Measurements from ENCODE around the gene CCDC6. TPM values are rescaled to one million over a fixed set of nuclear protein-coding genes. Genes with fewer than 3 reads are reported as not detected.

Gene CCDC6
- polyA plus RNA-seq, 4 donors = 27.2 to 46.3 (median 43.3) TPM

GRCh38 chr10:59857049-59857448 is 49.3 kb downstream of the CCDC6 start:
- no peak for DNase-seq (ENCODE audit: low read depth in 4 of 4, low spot score in 3 of 4)

GRCh38 chr10:59856104-59856503 is 50.3 kb downstream of the CCDC6 start:
- DNase-seq (ENCODE audit: low read depth in 4 of 4, low spot score in 3 of 4) = no peak

- no peak for DNase-seq (ENCODE audit: low read depth in 4 of 4, low spot score in 3 of 4)
Measured at GRCh38 chr10:59854571-59854970, 51.8 kb downstream of the CCDC6 start.

DNA sequence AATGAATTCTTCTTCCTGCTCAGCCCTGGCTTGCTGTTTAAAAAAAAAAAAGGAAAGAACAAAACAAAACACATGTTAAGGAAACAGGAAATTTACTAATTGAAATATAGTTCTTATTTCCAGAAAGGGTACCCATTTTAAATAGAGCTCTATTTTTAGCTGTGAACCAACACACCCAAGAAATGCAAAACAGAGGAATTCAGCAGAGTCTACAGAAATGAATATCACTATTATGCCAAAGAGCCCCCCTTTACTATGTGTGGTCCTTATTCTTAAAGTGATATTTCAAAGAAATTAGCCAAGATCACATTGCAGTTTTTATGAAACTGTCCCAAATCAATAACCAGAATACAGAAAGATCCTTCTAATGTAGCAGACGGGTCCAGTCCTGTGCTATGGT is 53.7 kb downstream of the CCDC6 start:
- DNase-seq (ENCODE audit: low read depth in 4 of 4, low spot score in 3 of 4) = no peak

DNA sequence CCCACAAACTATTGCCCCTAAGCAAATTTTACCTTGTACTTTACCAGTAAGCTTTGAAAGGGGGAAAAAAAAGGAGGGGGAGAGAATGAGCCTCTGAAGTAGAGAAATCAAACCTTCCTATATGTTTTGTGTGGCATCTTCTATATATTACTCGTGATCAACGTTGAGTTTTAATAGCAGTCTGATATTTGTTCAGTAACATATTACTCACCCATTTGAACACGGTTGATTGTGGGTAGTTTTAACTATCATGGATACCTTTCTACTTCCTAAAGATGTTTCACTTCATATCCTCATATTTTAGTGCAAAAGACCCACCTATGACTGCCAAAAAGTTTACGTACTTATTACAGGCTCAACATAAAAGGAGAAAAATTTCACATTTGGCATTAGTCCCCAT is 54.5 kb downstream of the CCDC6 start:
- DNase-seq (ENCODE audit: low read depth in 4 of 4, low spot score in 3 of 4) = no peak

DNA sequence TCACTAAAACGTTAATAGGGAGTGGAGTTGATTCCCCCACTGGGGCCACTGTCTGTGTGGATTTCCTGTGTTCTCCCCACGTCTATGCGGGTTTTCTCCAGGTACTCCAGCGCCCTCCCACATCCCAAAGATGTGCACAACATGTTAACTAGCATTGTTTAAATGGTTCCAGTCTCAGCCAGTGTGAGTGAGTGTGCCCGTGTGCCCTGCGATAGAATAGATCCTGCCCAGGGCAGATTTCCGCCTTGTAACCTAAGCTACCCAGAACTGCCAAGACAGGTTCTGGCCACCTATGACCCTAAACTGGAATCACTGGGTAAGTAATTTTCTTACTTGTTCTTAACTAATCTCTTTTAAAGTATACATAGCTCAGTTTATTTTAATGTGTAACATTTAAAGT is 58.5 kb downstream of the CCDC6 start:
- no peak for DNase-seq (ENCODE audit: low read depth in 4 of 4, low spot score in 3 of 4)

GRCh38 chr10:59847326-59847725 is 59.0 kb downstream of the CCDC6 start:
- DNase-seq (ENCODE audit: low read depth in 4 of 4, low spot score in 3 of 4) = no peak

DNA sequence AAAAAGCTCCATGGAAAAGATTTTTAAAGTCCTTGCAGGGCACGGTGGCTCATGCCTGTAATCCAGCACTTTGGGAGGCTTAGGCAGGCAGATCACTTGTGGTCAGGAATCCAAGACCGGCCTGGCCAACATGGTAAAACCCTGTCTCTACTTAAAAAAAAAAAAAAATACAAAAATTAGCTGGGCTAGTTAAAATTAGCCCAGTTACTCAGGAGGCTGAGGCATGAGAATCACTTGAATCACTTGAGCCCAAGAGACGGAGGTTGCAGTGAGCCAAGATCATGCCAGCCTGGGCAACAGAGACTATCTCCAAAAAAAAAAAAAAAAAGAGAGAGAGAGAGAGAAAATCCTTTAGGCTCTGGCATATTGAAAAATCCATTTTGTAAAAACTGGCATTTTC is 61.9 kb downstream of the CCDC6 start:
- no peak for DNase-seq (ENCODE audit: low read depth in 4 of 4, low spot score in 3 of 4)

GRCh38 chr10:59843748-59844147 is 62.6 kb downstream of the CCDC6 start:
- DNase-seq (ENCODE audit: low read depth in 4 of 4, low spot score in 3 of 4) = no peak

DNA sequence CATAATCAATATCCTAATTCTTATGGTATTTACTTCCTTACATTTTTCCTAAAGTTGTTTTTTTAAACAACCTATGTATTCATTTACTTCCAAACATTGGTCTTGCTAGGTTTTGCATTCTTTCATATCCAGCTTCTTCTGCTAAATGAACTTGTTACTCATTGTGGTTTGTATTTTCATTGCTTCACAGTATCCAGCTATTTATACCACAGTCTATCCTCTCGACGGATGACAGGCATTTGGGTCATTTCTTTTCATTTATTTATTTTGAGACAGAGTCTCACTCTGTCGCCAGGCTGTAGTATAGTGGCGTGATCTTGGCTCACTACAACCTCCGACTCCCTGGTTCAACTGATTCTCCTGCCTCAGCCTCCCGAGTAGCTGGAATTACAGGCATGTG is 66.8 kb downstream of the CCDC6 start:
- DNase-seq (ENCODE audit: low read depth in 4 of 4, low spot score in 3 of 4) = no peak

DNA sequence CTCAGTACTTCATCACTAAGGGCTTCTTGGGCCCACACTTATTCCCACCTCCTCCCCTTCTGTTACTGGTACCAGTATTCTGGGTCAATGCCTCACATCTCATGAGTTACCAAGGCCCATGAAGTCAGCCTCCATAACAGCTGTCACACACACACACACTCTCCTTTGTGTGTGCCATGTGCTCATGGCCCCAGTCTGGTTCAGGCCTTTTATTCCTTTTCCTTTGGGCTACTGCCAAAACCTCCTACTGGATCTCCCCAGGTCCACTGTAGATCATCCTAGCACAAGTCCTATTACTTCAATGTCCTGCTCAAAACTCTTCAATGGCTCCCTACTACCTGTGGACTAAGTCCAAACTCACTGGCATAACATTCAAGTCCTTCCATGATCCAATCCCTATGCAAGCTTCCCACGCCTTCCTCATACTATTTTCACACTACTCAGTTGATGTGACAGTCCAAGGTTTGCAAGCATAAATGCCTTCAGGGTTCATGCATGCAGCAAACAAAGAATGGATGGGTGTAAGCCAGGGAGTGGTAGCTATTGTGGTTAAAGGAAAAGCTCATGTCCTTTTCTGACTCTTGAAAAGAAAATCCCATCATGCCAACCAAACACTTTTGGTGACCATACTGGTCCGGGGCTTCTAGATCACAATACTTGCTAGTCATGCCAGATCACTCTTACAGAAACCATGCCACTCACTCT is 68.1 kb downstream of the CCDC6 start:
- no peak for DNase-seq (ENCODE audit: low read depth in 4 of 4, low spot score in 3 of 4)

DNA sequence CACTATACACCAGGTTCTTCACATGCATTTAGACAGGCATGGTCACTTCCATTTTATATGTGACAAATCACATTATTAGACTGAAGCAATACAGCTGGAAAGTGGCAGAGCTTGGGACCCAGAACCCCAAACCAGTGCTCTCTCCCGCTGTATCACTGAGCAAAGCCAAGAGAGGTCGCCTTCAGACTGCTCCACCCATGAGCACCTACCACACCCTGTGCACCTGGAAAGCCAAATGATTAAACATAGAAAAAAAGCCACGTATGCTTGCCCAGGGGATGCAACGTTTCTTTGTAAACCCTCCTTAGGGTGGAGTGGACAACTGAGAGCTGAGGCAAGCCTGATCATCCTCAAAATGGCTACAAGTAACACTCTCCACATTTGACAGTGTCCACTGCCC is 72.5 kb downstream of the CCDC6 start:
- no peak for DNase-seq (ENCODE audit: low read depth in 4 of 4, low spot score in 3 of 4)

- no peak for DNase-seq (ENCODE audit: low read depth in 4 of 4, low spot score in 3 of 4)
Measured at GRCh38 chr10:59832506-59832905, 73.8 kb downstream of the CCDC6 start.

- no peak for DNase-seq (ENCODE audit: low read depth in 4 of 4, low spot score in 3 of 4)
Measured at GRCh38 chr10:59831658-59832503, 74.5 kb downstream of the CCDC6 start.

- peak in 1 of 4 donors; percentile 12 for DNase-seq (ENCODE audit: low read depth in 4 of 4, low spot score in 3 of 4)
Measured at GRCh38 chr10:59830601-59831259, 75.6 kb downstream of the CCDC6 start.

DNA sequence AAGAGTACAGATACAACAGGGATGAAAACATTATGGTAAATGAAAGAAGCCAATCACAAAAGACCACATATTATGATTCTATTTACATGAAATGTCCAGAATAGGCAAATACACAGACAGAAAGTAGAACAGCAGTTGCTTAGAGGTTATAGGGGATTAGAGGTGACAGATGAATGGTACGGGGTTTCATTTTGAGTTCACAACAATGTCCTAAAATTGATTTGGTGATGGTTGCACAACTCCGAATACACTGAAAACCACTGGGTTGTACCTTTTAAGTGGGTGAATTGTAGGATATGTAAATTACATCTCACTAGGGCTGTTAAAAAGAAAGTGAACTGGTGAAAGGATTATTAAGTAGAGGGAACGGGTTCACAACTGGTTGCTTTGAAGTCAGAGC is 76.8 kb downstream of the CCDC6 start:
- DNase-seq (ENCODE audit: low read depth in 4 of 4, low spot score in 3 of 4) = no peak

- DNase-seq (ENCODE audit: low read depth in 4 of 4, low spot score in 3 of 4) = no peak
Measured at GRCh38 chr10:59829024-59829423, 77.3 kb downstream of the CCDC6 start.

DNA sequence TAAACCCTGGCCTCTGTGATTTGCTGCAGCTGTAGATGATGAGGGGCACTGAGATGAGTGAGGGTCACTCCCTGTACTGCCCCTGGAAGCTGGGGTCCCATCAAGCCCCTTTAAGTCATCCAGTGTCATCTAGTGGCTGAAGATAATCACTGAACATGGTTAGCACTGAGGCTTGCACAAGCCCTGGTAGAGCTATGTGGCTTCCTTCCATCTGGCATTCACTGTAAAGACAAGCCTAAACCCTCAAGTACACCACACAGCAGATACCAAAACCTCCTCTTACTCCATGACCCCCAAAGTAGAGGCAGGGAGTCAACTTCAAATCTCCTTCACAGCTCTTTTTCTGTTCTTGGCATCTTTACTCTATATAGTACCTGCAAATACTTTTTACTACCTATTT is 80.4 kb downstream of the CCDC6 start:
- no peak for DNase-seq (ENCODE audit: low read depth in 4 of 4, low spot score in 3 of 4)

GRCh38 chr10:59823751-59824150 is 82.6 kb downstream of the CCDC6 start:
- DNase-seq (ENCODE audit: low read depth in 4 of 4, low spot score in 3 of 4) = no peak

GRCh38 chr10:59823111-59823510 is 83.2 kb downstream of the CCDC6 start:
- no peak for DNase-seq (ENCODE audit: low read depth in 4 of 4, low spot score in 3 of 4)

DNA sequence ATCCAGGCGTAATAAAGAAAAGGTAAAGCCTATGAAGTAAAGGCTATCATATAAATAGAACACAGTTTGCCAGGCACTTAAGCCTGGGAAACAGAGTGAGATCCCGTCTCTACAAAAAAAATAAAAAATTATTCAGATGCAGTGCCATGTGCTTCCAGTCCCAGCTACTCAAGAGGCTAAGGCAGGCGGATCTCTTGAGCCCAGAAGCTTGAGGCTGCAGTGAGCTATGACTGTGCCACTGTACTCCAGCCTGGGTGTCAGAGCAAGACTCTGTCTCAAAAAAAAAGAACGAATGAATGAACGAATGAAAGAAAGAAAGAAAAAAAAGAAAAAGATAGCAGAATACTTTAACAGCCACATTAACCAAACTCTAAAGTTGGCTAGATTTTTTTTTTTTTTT is 85.9 kb downstream of the CCDC6 start:
- no peak for DNase-seq (ENCODE audit: low read depth in 4 of 4, low spot score in 3 of 4)

GRCh38 chr10:59819683-59820082 is 86.7 kb downstream of the CCDC6 start:
- no peak for DNase-seq (ENCODE audit: low read depth in 4 of 4, low spot score in 3 of 4)
